ENCODE measurements around the gene KCNC2.

The KCNC2 gene

DNA sequence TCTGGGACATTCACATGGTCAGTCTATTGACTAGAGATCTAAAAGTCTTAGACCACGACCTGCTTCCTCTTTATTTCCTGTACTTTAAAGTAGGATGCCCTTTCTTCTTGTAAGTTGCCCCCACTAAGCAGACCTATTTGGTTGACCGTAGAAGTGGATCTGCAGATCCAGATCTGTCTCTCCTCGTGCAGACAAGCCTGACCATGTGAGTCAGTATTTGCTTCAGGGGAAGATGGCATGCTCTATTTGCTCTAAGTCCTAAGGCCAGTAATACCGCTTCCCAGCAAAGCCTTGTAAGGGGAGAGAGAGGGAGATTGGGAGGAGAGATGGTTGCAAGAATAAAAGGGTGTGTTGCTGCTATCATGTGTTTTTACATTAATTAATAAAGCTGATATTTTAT lies 46.8 kb downstream of the KCNC2 start:
- H3K79me2 ChIP-seq (ENCODE audit: control insufficient read depth, low read length) = no peaks in the 10 kb centered on the region
- H4K20me1 ChIP-seq (ENCODE audit: control insufficient read depth, insufficient read depth, low read depth, low read length) = no peaks in the 10 kb centered on the region
- H3K27ac ChIP-seq (ENCODE audit: low read depth, low read length) = no peak overlapping the region
- no peaks in the 10 kb centered on the region for H3K9me3 ChIP-seq (ENCODE audit: control insufficient read depth, insufficient read depth, low read length)
- no peaks in the 10 kb centered on the region for H3K4me1 ChIP-seq (ENCODE audit: control insufficient read depth, low read length)
- TF ChIP-seq, protein P1, sequence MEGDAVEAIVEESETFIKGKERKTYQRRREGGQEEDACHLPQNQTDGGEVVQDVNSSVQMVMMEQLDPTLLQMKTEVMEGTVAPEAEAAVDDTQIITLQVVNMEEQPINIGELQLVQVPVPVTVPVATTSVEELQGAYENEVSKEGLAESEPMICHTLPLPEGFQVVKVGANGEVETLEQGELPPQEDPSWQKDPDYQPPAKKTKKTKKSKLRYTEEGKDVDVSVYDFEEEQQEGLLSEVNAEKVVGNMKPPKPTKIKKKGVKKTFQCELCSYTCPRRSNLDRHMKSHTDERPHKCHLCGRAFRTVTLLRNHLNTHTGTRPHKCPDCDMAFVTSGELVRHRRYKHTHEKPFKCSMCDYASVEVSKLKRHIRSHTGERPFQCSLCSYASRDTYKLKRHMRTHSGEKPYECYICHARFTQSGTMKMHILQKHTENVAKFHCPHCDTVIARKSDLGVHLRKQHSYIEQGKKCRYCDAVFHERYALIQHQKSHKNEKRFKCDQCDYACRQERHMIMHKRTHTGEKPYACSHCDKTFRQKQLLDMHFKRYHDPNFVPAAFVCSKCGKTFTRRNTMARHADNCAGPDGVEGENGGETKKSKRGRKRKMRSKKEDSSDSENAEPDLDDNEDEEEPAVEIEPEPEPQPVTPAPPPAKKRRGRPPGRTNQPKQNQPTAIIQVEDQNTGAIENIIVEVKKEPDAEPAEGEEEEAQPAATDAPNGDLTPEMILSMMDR (IDR thresholded peaks at IDR 0.05; ENCODE audit: low read depth, low read length, poor library complexity, severe bottlenecking) = no peak
- no peak for TF ChIP-seq EZH2phosphoT487 (IDR thresholded peaks at IDR 0.05; ENCODE audit: borderline replicate concordance, low read length)
- H3K36me3 ChIP-seq (ENCODE audit: control insufficient read depth, low read length) = no peaks in the 10 kb centered on the region
- no peak overlapping the region for H3K4me3 ChIP-seq (ENCODE audit: low read length)
- H3F3A ChIP-seq (ENCODE audit: control insufficient read depth, insufficient read depth) = no peaks in the 10 kb centered on the region
- H3K9me2 ChIP-seq (replicated peaks; ENCODE audit: control insufficient read depth, low read length) = no peaks in the 10 kb centered on the region
- no peak overlapping the region for H3K4me2 ChIP-seq (ENCODE audit: low read length)
- H3K27me3 ChIP-seq (ENCODE audit: control insufficient read depth, low read length) = no peaks in the 10 kb centered on the region

GRCh38 chr12:75161488-75161887 lies 48.2 kb downstream of the KCNC2 start:
- no peak overlapping the region for H3K4me3 ChIP-seq (ENCODE audit: low read length)
- H3K9me2 ChIP-seq (replicated peaks; ENCODE audit: control insufficient read depth, low read length) = no peaks in the 10 kb centered on the region
- H3K36me3 ChIP-seq (ENCODE audit: control insufficient read depth, low read length) = no peaks in the 10 kb centered on the region
- TF ChIP-seq, protein P1 (IDR thresholded peaks at IDR 0.05; ENCODE audit: low read depth, low read length, poor library complexity, severe bottlenecking) = no peak
- no peak for TF ChIP-seq EZH2phosphoT487 (IDR thresholded peaks at IDR 0.05; ENCODE audit: borderline replicate concordance, low read length)
- H3K79me2 ChIP-seq (ENCODE audit: control insufficient read depth, low read length) = no peaks in the 10 kb centered on the region
- no peaks in the 10 kb centered on the region for H4K20me1 ChIP-seq (ENCODE audit: control insufficient read depth, insufficient read depth, low read depth, low read length)
- H3F3A ChIP-seq (ENCODE audit: control insufficient read depth, insufficient read depth) = no peaks in the 10 kb centered on the region
- no peaks in the 10 kb centered on the region for H3K27me3 ChIP-seq (ENCODE audit: control insufficient read depth, low read length)
- H3K4me2 ChIP-seq (ENCODE audit: low read length) = no peak overlapping the region
- no peak overlapping the region for H3K27ac ChIP-seq (ENCODE audit: low read depth, low read length)
- H3K9me3 ChIP-seq (ENCODE audit: control insufficient read depth, insufficient read depth, low read length) = no peaks in the 10 kb centered on the region
- H3K4me1 ChIP-seq (ENCODE audit: control insufficient read depth, low read length) = no peaks in the 10 kb centered on the region

GRCh38 chr12:75157385-75157784 lies 52.3 kb downstream of the KCNC2 start:
- Histone ChIP-seq H3F3A (ENCODE audit: control insufficient read depth, insufficient read depth) (no peaks in the 10 kb centered on the region), H3K9me3 (ENCODE audit: control insufficient read depth, insufficient read depth, low read length) (no peaks in the 10 kb centered on the region)

More at GRCh38 chr12:75157385-75157784, 52.3 kb downstream of the KCNC2 start:
- Histone ChIP-seq H3K27me3 (ENCODE audit: control insufficient read depth, low read length) (no peaks in the 10 kb centered on the region), H3K4me3 (ENCODE audit: low read length) (no peak overlapping the region), H3K27ac (ENCODE audit: low read depth, low read length) (no peak overlapping the region), H3K9me2 (replicated peaks; ENCODE audit: control insufficient read depth, low read length) (no peaks in the 10 kb centered on the region), H4K20me1 (ENCODE audit: control insufficient read depth, insufficient read depth, low read depth, low read length) (no peaks in the 10 kb centered on the region), H3K79me2 (ENCODE audit: control insufficient read depth, low read length) (no peaks in the 10 kb centered on the region), H3K4me2 (ENCODE audit: low read length) (no peak overlapping the region), H3K36me3 (ENCODE audit: control insufficient read depth, low read length) (no peaks in the 10 kb centered on the region), H3K4me1 (ENCODE audit: control insufficient read depth, low read length) (no peaks in the 10 kb centered on the region)
- TF ChIP-seq EZH2phosphoT487 (IDR thresholded peaks at IDR 0.05; ENCODE audit: borderline replicate concordance, low read length) = no peak
- TF ChIP-seq, protein P1 (IDR thresholded peaks at IDR 0.05; ENCODE audit: low read depth, low read length, poor library complexity, severe bottlenecking) = no peak
